Measurements from ENCODE around the gene SLC27A1.
"Not testable (repeated sequence)": the region's sequence is repeated elsewhere in the genome, so short reads cannot be mapped to it uniquely, and the experiment has no call there.

The SLC27A1 gene

DNA sequence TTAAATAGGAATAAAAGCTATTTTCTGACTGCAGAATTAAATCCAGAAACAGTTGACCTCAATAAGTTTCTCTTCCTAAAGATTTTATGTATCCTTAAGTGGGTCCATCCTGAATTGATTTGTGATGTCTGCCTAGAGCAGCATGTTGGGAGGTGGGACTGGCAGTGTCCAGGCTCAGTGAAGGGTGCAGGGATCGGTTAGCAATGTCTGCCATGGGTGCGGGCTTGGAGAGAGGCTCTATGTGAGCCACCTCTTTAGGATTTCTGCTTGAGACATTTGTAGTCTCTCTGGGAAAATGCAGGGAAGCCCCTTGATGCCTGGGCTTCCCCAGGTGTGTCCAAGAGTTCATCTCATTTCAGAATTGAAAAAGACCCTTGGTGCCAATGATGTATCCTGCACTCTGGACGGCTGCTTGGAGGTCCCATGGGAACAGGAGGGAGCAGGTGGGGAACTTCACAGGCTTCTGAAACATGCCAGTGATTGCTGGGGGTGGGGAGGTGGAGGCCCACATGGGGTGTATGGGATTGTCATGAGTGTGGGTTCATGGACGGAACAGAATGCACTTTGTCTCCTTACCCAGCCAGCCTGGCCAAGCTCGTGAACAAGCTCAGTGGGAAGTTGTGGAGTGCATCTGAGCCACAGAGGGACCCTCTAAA, 78.9 kb downstream of the SLC27A1 start:
- H3K4me1 ChIP-seq (ENCODE audit: control insufficient read depth in 1 of 2, insufficient read depth in 2 of 2, low read length in 2 of 2) = no peaks in the 10 kb centered on the region
- H3K27ac ChIP-seq (ENCODE audit: low read depth, low read length) = no peak overlapping the region
- H3K9me3 ChIP-seq (ENCODE audit: control insufficient read depth in 1 of 2, low read length in 2 of 2) = no peaks in the 10 kb centered on the region
- H3K36me3 ChIP-seq (ENCODE audit: control insufficient read depth in 1 of 2, insufficient read depth in 2 of 2, low read length in 2 of 2) = no peaks in the 10 kb centered on the region
- H3K4me3 ChIP-seq (ENCODE audit: low read depth in 1 of 2, low read length in 2 of 2) = no peak overlapping the region
- H3K27me3 ChIP-seq (ENCODE audit: control insufficient read depth in 1 of 2, insufficient read depth in 2 of 2, low read length in 2 of 2) = no peaks in the 10 kb centered on the region
- H3K9ac ChIP-seq (ENCODE audit: low read depth in 1 of 2, low read length in 2 of 2) = no peak overlapping the region

DNA sequence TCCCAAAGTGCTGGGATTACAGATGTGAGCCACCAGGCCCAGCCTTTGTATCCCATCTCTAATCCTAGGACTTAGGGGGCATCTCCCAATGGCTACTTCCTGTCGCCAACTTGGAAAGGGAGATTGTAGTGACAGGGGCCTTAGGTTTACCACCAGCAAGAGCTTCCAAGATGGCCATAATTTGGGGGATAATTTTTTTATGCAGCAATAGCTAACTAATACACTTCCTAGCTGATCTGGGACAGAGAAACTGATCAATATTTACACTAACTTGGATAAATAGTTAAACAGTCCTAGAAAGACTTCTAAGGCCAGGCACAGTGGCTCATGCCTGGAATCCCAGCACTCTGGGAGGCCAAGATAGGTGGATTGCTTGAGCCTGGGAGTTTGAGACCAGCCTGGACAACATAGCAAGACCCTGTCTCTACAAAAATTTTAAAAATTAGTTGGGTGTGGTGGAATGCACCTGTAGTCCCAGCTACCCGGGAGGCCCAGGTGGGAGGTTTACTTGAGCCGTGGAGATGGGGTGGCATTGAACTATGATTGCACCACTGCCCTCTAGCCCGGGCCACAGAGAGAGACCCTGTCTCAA, 79.8 kb downstream of the SLC27A1 start:
- Histone ChIP-seq H3K27ac (ENCODE audit: low read depth, low read length) (no peak overlapping the region), H3K4me3 (ENCODE audit: low read depth in 1 of 2, low read length in 2 of 2) (no peak overlapping the region), H3K27me3 (ENCODE audit: control insufficient read depth in 1 of 2, insufficient read depth in 2 of 2, low read length in 2 of 2) (no peaks in the 10 kb centered on the region), H3K4me1 (ENCODE audit: control insufficient read depth in 1 of 2, insufficient read depth in 2 of 2, low read length in 2 of 2) (peaks cover 4% of the 10 kb centered on the region in 2 donors), H3K9me3 (ENCODE audit: control insufficient read depth in 1 of 2, low read length in 2 of 2) (no peaks in the 10 kb centered on the region), H3K9ac (ENCODE audit: low read depth in 1 of 2, low read length in 2 of 2) (no peak overlapping the region), H3K36me3 (ENCODE audit: control insufficient read depth in 1 of 2, insufficient read depth in 2 of 2, low read length in 2 of 2) (no peaks in the 10 kb centered on the region)

DNA sequence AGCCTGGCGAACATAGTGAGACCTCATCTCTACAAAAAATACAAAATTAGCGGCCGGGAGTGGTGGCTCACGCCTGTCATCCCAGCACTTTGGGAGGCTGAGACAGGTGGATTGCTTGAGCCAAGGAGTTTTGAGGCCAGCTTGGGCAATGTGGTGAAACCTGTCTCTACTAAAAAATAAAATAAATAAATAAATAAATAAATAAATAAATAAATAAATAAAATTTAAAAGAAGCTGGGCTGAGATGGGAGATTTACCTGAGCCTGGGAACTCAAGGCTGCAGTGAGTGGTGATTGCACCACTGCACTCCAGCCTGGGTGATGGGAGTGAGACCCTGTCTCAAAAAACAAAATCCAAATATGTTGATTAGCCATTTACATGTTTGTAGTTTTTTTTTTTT, 82.4 kb downstream of the SLC27A1 start:
- not testable (repeated sequence) for H3K27ac ChIP-seq (ENCODE audit: low read depth, low read length); H3K4me1 ChIP-seq (ENCODE audit: control insufficient read depth in 1 of 2, insufficient read depth in 2 of 2, low read length in 2 of 2); H3K27me3 ChIP-seq (ENCODE audit: control insufficient read depth in 1 of 2, insufficient read depth in 2 of 2, low read length in 2 of 2); H3K9ac ChIP-seq (ENCODE audit: low read depth in 1 of 2, low read length in 2 of 2); H3K4me3 ChIP-seq (ENCODE audit: low read depth in 1 of 2, low read length in 2 of 2); H3K9me3 ChIP-seq (ENCODE audit: control insufficient read depth in 1 of 2, low read length in 2 of 2); H3K36me3 ChIP-seq (ENCODE audit: control insufficient read depth in 1 of 2, insufficient read depth in 2 of 2, low read length in 2 of 2)

DNA sequence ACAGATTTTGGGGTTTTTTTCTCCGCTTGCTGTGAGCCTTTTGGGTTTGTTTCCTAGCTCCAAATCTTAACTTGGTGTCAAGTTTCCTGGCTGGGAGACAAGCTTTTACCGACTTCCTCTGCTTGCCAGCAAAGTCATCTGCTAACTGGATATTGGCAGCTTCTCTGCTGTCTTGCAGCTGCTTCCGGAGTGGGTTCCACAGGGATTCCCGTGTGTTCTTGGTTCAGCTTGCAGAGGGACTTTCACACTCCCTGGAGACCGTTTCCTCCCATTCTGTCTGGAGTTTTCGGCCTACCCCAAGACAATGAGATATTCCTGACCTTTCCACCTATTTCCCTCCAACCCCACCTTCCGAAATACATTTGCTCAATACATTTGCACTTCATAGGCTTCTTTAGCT, 82.9 kb downstream of the SLC27A1 start:
- Histone ChIP-seq H3K27ac (ENCODE audit: low read depth, low read length) (peak overlapping the region; percentile 11), H3K36me3 (ENCODE audit: control insufficient read depth in 1 of 2, insufficient read depth in 2 of 2, low read length in 2 of 2) (no peaks in the 10 kb centered on the region), H3K9me3 (ENCODE audit: control insufficient read depth in 1 of 2, low read length in 2 of 2) (no peaks in the 10 kb centered on the region), H3K9ac (ENCODE audit: low read depth in 1 of 2, low read length in 2 of 2) (no peak overlapping the region), H3K4me3 (ENCODE audit: low read depth in 1 of 2, low read length in 2 of 2) (no peak overlapping the region), H3K4me1 (ENCODE audit: control insufficient read depth in 1 of 2, insufficient read depth in 2 of 2, low read length in 2 of 2) (peaks cover 5 to 9% of the 10 kb centered on the region in 2 donors), H3K27me3 (ENCODE audit: control insufficient read depth in 1 of 2, insufficient read depth in 2 of 2, low read length in 2 of 2) (no peaks in the 10 kb centered on the region)

DNA sequence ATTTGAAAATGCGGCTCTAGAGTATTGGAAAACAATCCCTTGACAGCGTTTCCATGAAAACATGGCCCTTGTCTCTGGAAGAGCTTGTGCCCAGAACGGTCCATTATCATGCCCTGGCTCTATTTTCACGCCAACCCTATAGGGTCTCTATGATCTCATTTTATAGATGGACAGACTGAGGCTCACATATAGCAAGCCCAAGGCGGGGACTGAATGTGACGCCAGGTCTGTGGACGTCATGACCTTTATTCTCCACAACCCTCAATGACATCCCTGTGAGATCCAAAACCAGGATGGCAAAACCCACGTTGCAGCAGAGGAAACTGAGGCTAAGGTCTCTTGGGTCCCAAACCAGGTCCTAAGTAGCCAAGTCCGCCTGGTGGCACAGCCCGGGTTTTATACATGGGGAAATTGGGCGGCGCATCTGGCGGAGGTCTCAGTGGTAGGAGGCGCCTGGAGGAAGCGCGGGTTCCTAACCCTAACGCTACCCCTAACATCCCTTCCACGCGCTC, 84.7 kb downstream of the SLC27A1 start:
- Histone ChIP-seq H3K9ac (ENCODE audit: low read depth in 1 of 2, low read length in 2 of 2) (peak overlapping the region in 1 of 2 donors; percentile 16), H3K27ac (ENCODE audit: low read depth, low read length) (no peak overlapping the region), H3K4me3 (ENCODE audit: low read depth in 1 of 2, low read length in 2 of 2) (peak overlapping the region; percentile 53 to 60)

DNA sequence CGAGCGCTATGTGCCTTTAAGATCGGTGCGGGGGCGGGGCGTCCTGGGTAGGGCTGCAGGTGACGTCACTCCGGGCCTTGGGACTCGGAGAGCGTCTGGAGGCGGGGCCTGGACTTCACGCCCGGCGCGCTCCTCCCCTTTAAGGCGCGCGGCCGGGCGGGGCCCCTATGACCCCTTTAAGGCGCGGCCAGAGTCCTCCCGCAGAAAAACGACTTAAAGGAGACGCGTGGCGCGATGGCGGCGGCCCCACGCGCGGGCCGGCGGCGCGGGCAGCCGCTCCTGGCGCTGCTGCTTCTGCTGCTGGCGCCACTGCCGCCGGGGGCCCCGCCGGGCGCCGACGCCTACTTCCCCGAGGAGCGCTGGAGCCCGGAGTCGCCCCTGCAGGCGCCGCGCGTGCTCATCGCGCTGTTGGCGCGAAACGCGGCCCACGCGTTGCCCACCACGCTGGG, 85.2 kb downstream of the SLC27A1 start, which contains the start of gene COLGALT1:
Gene COLGALT1 (plus strand): TSS at position 170 of the 449 bp plus-strand sequence. CDS start 65 bp downstream, at position 235.
- Histone ChIP-seq H3K4me1 (ENCODE audit: control insufficient read depth in 1 of 2, insufficient read depth in 2 of 2, low read length in 2 of 2) (peaks cover 9 to 10% of the 10 kb centered on the region in 2 donors), H3K27ac (ENCODE audit: low read depth, low read length) (peak within 1 kb of the TSS; percentile 69), H3K9ac (ENCODE audit: low read depth in 1 of 2, low read length in 2 of 2) (peak within 1 kb of the TSS; percentile 63 to 93), H3K36me3 (ENCODE audit: control insufficient read depth in 1 of 2, insufficient read depth in 2 of 2, low read length in 2 of 2) (peaks cover 10 to 16% of the 10 kb centered on the region in 2 donors), H3K4me3 (ENCODE audit: low read depth in 1 of 2, low read length in 2 of 2) (peak within 1 kb of the TSS; percentile 95), H3K27me3 (ENCODE audit: control insufficient read depth in 1 of 2, insufficient read depth in 2 of 2, low read length in 2 of 2) (no peaks in the 10 kb centered on the region), H3K9me3 (ENCODE audit: control insufficient read depth in 1 of 2, low read length in 2 of 2) (no peaks in the 10 kb centered on the region)

More for the DNA sequence above, 84.7 kb downstream of the SLC27A1 start:
- Histone ChIP-seq H3K27me3 (ENCODE audit: control insufficient read depth in 1 of 2, insufficient read depth in 2 of 2, low read length in 2 of 2) (no peaks in the 10 kb centered on the region), H3K36me3 (ENCODE audit: control insufficient read depth in 1 of 2, insufficient read depth in 2 of 2, low read length in 2 of 2) (peaks cover 5 to 11% of the 10 kb centered on the region in 2 donors), H3K9me3 (ENCODE audit: control insufficient read depth in 1 of 2, low read length in 2 of 2) (no peaks in the 10 kb centered on the region), H3K4me1 (ENCODE audit: control insufficient read depth in 1 of 2, insufficient read depth in 2 of 2, low read length in 2 of 2) (peaks cover 9 to 10% of the 10 kb centered on the region in 2 donors)
